Effector memory CD4-positive, alpha-beta T cell (primary cell): Measurements from ENCODE around the gene HS3ST1.

Experiments
- DNase-seq, 3 donors: peaks; one replicate each; pipeline ENCODE4 v3.0.0-alpha.2; 2020
- H3K27ac ChIP-seq: 2 replicates; pipeline ENCODE4 v1.7.0; 2013; ENCODE audit warnings: mild to moderate bottlenecking, low read length, moderate library complexity; ENCODE audit not compliant: insufficient read depth, poor library complexity, severe bottlenecking
- H3K27me3 ChIP-seq: replicated peaks from 2 replicates; pipeline ENCODE4 v1.7.0; 2013; ENCODE audit warnings: mild to moderate bottlenecking, low read length; ENCODE audit not compliant: insufficient read depth, control insufficient read depth, poor library complexity, severe bottlenecking
- H3K36me3 ChIP-seq: 2 replicates; pipeline ENCODE4 v1.7.0; 2013; ENCODE audit warnings: mild to moderate bottlenecking, low read length, moderate library complexity; ENCODE audit not compliant: control insufficient read depth, insufficient read depth
- H3K4me1 ChIP-seq: 2 replicates; pipeline ENCODE4 v1.7.0; 2013; ENCODE audit warnings: low read length, mild to moderate bottlenecking; ENCODE audit not compliant: control insufficient read depth, insufficient read depth, poor library complexity, severe bottlenecking
- H3K4me3 ChIP-seq: 2 replicates; pipeline ENCODE4 v1.7.0; 2013; ENCODE audit warnings: low read length, low read depth, mild to moderate bottlenecking; ENCODE audit not compliant: insufficient read depth, poor library complexity, severe bottlenecking
- H3K9me3 ChIP-seq: 2 replicates; pipeline ENCODE4 v1.7.0; 2013; ENCODE audit warnings: mild to moderate bottlenecking, low read length, moderate library complexity; ENCODE audit not compliant: control insufficient read depth

The HS3ST1 gene

DNA sequence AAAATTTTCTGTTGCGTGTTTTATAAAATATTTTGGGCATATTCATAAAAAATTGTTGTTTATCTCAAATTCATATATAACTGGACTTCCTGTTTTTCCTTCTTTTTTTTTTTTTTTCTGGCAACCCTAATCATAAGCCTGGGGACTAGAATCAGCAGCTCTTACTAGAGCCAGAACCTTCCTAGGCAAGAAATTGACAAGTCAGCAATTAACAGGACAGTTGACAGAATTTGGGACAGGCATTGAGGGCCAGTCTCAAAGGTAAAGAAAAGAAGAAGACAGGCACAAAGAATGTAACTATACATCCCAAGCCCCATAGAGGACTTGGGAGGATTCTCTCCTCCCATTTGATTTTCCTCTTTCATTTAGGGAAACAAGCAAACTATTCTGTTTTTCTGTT, 35.0 kb upstream of the HS3ST1 start:
- Histone ChIP-seq H3K36me3 (no peaks in the 10 kb centered on the region), H3K27ac (no peak overlapping the region), H3K4me3 (no peak overlapping the region), H3K4me1 (no peaks in the 10 kb centered on the region), H3K27me3 (no peaks in the 10 kb centered on the region), H3K9me3 (no peaks in the 10 kb centered on the region)
- DNase-seq = no peak

DNA sequence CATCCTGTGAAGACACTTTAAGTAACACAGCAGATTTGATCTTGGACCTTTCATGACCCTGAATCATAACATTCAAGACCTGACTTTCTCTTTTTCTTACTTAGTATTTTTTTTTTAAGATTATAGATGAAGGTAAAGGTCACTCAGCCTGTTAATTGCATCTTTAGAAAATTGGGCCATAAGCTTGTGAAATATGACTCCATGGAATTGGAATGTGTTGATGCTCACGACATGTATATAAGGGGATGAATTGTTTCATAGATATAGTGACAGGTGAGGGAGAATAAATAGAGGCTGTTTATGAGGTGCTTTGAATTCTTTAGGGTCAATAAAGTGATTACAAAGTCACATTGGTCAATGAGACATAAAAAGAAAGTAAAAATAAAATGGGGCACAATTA, 27.7 kb upstream of the HS3ST1 start:
- H3K9me3 ChIP-seq = no peaks in the 10 kb centered on the region
- H3K36me3 ChIP-seq = no peaks in the 10 kb centered on the region

DNA sequence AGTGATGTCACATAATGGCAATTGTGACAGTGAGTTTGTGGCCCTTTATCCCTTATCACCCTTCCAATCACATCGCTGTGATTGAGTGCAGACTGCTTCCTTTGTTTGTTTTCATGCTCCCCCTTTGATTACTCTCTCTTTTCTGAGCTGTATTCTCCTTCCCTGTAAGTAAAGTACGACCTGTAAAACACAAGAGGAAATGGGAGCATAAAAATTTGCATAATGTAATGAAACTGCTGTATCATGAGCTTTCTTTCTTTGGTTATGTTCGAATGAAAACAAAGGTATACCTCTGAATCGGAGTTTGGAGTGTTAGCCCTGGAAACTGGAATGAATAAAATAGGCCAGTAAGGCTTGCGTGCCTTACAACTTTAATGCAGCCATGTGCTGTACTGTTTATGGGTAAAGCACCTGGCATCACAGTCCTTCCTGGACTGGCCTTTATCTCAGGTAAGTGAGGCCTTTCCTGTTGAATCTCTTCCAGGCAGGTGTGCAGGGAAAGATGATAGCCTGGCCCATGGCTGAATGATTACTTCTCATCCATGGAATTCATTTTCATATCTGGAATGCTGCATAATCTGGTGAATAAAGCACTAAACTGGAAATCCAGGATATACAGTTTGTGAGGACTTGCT, 26.6 kb upstream of the HS3ST1 start:
- no peaks in the 10 kb centered on the region for H3K9me3 ChIP-seq
- H3K36me3 ChIP-seq = no peaks in the 10 kb centered on the region
- no peaks in the 10 kb centered on the region for H3K4me1 ChIP-seq
- no peak overlapping the region for H3K4me3 ChIP-seq
- no peaks in the 10 kb centered on the region for H3K27me3 ChIP-seq
- DNase-seq = no peak
- no peak overlapping the region for H3K27ac ChIP-seq

More for the DNA sequence above, 27.7 kb upstream of the HS3ST1 start:
- Histone ChIP-seq H3K4me3 (no peak overlapping the region), H3K27me3 (no peaks in the 10 kb centered on the region), H3K27ac (no peak overlapping the region), H3K4me1 (no peaks in the 10 kb centered on the region)
- no peak for DNase-seq

DNA sequence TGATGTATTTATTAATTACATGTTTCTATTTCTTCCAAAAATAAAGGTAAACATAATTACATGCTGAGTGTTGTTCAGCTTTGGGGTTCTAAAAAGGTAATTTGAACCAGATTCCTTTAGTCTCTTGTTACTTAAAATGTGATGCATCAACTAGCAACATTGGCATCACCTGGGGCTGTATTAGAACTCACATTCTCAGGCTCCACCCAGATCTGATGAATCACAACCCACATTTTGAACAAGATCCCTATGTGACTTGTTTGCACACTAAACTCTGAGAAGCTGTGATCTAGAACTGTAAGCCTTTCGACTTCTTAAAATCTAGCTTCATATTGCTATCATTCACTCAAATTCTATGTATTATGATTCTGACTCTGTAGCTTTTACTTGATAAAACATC, 23.0 kb upstream of the HS3ST1 start:
- Histone ChIP-seq H3K9me3 (no peaks in the 10 kb centered on the region), H3K36me3 (no peaks in the 10 kb centered on the region), H3K27me3 (no peaks in the 10 kb centered on the region), H3K4me3 (no peak overlapping the region), H3K4me1 (no peaks in the 10 kb centered on the region), H3K27ac (no peak overlapping the region)
- DNase-seq = no peak

DNA sequence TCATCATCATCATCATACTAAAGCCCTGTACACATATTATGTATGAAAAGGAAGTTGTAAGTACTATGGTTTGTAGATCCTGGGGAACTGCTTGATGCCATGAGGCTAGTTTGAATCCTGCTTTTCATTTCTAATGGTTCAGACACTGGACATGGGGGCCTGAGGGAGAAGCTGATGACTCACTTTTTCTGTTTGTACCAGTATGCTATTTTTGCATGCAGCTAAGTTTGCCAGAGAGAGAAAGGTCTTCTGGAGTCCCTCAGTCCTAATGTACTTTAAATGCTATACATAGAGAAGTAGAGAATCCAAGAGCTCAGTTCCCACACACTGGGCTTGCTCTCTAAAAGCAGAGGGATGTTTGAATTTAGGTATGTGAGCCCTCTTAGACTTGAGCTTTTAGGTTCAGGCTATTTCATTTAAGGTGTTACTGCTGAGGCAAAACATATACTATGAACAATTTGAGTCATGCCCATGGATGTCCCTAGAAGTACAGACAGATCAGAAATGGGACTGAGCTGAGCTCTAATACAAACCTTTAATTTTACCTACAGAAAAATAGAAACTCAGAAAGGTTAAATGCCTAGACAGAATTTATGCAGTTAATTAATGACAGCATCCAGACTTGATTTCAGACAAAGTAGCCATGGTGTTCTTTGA, 17.6 kb upstream of the HS3ST1 start:
- Histone ChIP-seq H3K27ac (no peak overlapping the region), H3K4me3 (no peak overlapping the region), H3K4me1 (no peaks in the 10 kb centered on the region), H3K36me3 (no peaks in the 10 kb centered on the region), H3K9me3 (no peaks in the 10 kb centered on the region), H3K27me3 (no peaks in the 10 kb centered on the region)
- no peak for DNase-seq

DNA sequence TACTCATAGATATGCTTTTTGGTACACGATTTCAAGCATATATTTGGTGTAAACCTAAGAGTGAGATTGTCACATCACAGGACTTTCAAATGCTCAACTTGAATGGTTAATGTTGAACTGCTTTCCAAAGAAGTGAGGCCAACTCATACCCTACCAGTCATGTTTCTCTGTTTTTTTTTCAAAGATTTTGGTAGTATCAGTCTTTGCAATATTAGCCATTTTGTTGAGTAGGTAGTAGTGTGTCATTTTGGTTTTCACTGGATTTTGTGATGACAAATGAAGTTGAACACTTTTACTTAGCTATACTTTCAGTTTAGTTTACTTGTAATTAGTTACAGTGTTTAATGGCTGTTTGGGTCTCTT, 12.5 kb upstream of the HS3ST1 start:
- Histone ChIP-seq H3K27me3 (no peaks in the 10 kb centered on the region), H3K4me1 (no peaks in the 10 kb centered on the region), H3K4me3 (no peak overlapping the region), H3K27ac (no peak overlapping the region), H3K9me3 (no peaks in the 10 kb centered on the region), H3K36me3 (no peaks in the 10 kb centered on the region)
- DNase-seq = no peak

DNA sequence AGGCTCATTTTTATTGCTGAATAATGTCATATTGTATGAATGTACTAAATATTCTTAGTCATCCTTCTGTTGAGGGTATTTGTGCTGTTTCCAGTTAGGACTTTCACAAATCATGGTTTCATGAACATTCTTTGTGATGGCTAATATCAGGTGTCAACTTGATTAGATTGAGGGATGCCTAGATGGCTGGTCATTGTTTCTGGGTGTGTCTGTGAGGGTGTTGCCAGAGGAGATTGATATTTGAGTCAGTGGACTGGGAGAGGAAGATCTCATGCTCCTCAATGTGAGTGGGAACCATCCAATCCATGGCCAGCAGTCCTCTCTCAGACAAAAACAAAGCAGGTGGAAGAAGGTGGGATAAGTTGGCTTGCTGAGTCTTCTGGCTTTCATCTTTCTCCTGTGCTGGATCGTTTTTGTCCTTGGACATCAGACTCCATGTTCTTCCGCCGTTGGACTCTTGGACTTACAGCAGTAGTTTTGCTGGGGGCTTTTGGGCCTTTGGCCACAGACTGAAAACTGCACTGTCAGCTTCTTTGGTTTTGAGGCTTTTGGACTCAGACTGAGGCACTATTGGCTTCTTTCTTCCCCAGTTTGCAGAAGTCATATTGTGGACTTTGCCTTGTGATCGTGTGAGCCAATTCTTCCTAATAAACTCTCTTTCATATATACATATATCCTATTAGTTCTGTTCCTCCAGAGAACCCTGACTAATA, 11.9 kb upstream of the HS3ST1 start:
- H3K27me3 ChIP-seq = no peaks in the 10 kb centered on the region
- no peaks in the 10 kb centered on the region for H3K9me3 ChIP-seq
- H3K27ac ChIP-seq = no peak overlapping the region
- no peaks in the 10 kb centered on the region for H3K36me3 ChIP-seq
- H3K4me1 ChIP-seq = no peaks in the 10 kb centered on the region
- H3K4me3 ChIP-seq = no peak overlapping the region
- DNase-seq = no peak

DNA sequence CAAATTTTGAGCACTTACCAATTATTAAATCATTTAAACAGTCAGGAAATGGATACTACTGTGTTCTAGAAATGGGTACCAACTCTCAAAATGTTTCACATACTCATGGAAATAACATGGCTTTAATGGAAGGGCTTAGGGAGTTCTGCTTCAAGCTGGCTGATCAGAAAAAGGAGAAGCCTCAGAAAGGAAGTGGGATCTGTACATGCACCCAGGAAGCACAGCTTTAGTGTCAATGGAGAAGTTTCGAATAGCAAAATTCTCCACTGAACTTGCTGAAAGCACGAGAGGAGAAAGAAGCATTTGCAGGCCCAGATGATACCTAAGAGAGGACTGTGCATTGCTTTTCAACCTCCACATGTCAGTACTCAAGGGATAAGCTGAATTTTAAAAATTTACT, 11.1 kb upstream of the HS3ST1 start:
- H3K4me1 ChIP-seq = no peaks in the 10 kb centered on the region
- no peak overlapping the region for H3K4me3 ChIP-seq
- no peak for DNase-seq
- no peak overlapping the region for H3K27ac ChIP-seq
- H3K9me3 ChIP-seq = no peaks in the 10 kb centered on the region
- no peaks in the 10 kb centered on the region for H3K36me3 ChIP-seq
- no peaks in the 10 kb centered on the region for H3K27me3 ChIP-seq

DNA sequence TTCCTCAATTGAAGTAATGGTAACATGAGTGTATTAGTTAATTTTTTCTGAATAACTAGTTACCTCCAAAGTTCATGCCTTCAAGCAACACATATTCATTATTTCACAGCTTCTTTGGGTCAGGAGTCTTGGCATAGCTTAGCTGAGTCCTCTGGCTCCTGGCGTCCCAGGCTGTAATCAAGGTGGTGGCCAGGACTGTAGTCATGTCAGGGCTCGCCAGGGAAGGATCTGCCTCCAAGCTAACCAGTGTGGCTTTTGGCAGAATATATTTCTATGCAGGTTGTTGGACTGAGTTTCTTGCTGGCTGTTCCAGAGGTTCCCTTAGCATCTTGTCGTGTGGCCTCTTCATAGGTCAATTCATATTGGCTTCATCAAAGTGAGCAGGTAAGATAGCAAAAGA, 10.0 kb upstream of the HS3ST1 start:
- Histone ChIP-seq H3K27me3 (no peaks in the 10 kb centered on the region), H3K4me1 (no peaks in the 10 kb centered on the region), H3K36me3 (no peaks in the 10 kb centered on the region), H3K4me3 (no peak overlapping the region), H3K9me3 (no peaks in the 10 kb centered on the region), H3K27ac (no peak overlapping the region)
- no peak for DNase-seq

DNA sequence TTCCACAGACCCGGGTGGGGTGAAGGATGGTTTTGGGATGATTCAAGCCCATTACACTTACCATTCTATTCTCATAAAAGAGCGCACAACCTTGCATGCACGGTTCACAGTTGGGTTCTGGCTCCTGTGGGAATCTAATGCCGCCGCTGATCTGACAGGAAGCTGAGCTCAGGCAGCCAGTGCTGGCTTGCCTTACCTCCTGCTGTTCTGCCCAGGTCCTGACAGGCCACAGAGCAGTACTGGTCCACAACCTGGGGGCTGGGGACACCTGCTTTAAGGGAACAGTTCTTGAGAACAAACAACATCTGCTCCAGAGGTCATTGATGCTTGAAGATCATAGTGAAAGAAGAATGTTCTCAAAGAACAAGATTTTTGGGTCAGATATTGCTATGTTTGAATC, 8.0 kb upstream of the HS3ST1 start:
- no peak for DNase-seq
- H3K27me3 ChIP-seq = no peaks in the 10 kb centered on the region
- no peak overlapping the region for H3K27ac ChIP-seq
- no peaks in the 10 kb centered on the region for H3K36me3 ChIP-seq
- H3K4me3 ChIP-seq = no peak overlapping the region
- H3K4me1 ChIP-seq = no peaks in the 10 kb centered on the region
- no peaks in the 10 kb centered on the region for H3K9me3 ChIP-seq
